Keratinocyte (primary cell): ENCODE data around the gene SPTBN1. TPM values are rescaled to one million over a fixed set of nuclear protein-coding genes. Genes with fewer than 3 reads are reported as not detected.

Source experiments
- DNase-seq: peaks from one replicate; pipeline ENCODE4 v3.0.0-alpha.2; 2011; ENCODE audit warnings: low read depth, missing footprints, low spot score
- FAIRE-seq: peaks from 2 replicates; lab custom pipeline; 2011; peaks lifted over from hg19 to GRCh38; lab: Jason Lieb, UNC
- H2AFZ ChIP-seq: 2 replicates; pipeline ENCODE4 v1.6.0; 2012; ENCODE audit warnings: low read length, control low read depth, inconsistent platforms; ENCODE audit not compliant: control insufficient read depth
- H3K27ac ChIP-seq: 2 replicates; pipeline ENCODE4 v1.5.1; 2011; ENCODE audit warnings: low read length; ENCODE audit not compliant: control insufficient read depth, insufficient read depth
- H3K27me3 ChIP-seq: 3 replicates; pipeline ENCODE4 v1.6.0; 2011; ENCODE audit warnings: low read length; ENCODE audit not compliant: control insufficient read depth, insufficient read depth; ENCODE audit errors: extremely low read depth
- H3K36me3 ChIP-seq, 2 experiments: 2 replicates in 1 of 2; 3 replicates in 1 of 2; pipeline ENCODE4 v1.5.1; 2011; ENCODE audit warnings: low read length in 2 of 2, mild to moderate bottlenecking in 1 of 2; ENCODE audit not compliant: control insufficient read depth in 2 of 2, insufficient read depth in 2 of 2; ENCODE audit errors: extremely low read depth in 1 of 2
- H3K4me1 ChIP-seq: 3 replicates; pipeline ENCODE4 v1.5.1; 2011; ENCODE audit warnings: low read length; ENCODE audit not compliant: control insufficient read depth, insufficient read depth; ENCODE audit errors: extremely low read depth
- H3K4me2 ChIP-seq: 3 replicates; pipeline ENCODE4 v1.6.0; 2011; ENCODE audit warnings: low read depth, low read length; ENCODE audit not compliant: control insufficient read depth, insufficient read depth; ENCODE audit errors: extremely low read depth
- H3K4me3 ChIP-seq, 3 experiments: fragments of 200-600 bp in 1 of 3; sonication (generic) in 1 of 3; 2 replicates in 2 of 3; 3 replicates in 1 of 3; pipeline ENCODE4 v1.5.1; 2011 to 2016; ENCODE audit warnings: low read length in 3 of 3, mild to moderate bottlenecking in 3 of 3, control low read depth in 2 of 3, inconsistent platforms in 1 of 3, low read depth in 1 of 3, mixed read lengths in 1 of 3, mixed run types in 1 of 3, moderate library complexity in 1 of 3; ENCODE audit not compliant: control insufficient read depth in 2 of 3, insufficient read depth in 2 of 3; ENCODE audit errors: extremely low read depth in 1 of 3
- H3K79me2 ChIP-seq: 2 replicates; pipeline ENCODE4 v1.6.0; 2012; ENCODE audit warnings: low read length; ENCODE audit not compliant: control insufficient read depth, insufficient read depth
- H3K9ac ChIP-seq: 3 replicates; pipeline ENCODE4 v1.6.0; 2011; ENCODE audit warnings: low read length; ENCODE audit not compliant: control insufficient read depth, insufficient read depth; ENCODE audit errors: extremely low read depth
- H3K9me1 ChIP-seq: 3 replicates; pipeline ENCODE4 v1.6.0; 2011; ENCODE audit warnings: low read length; ENCODE audit not compliant: control insufficient read depth, insufficient read depth; ENCODE audit errors: extremely low read depth
- H3K9me3 ChIP-seq: 2 replicates; pipeline ENCODE4 v1.5.1; 2012; ENCODE audit warnings: low read depth, low read length; ENCODE audit not compliant: control insufficient read depth
- H4K20me1 ChIP-seq: 3 replicates; pipeline ENCODE4 v1.6.0; 2011; ENCODE audit warnings: low read length; ENCODE audit not compliant: control insufficient read depth, insufficient read depth; ENCODE audit errors: extremely low read depth
- EZH2 ChIP-seq: IDR thresholded peaks from one replicate; pipeline ENCODE4 v1.6.1; 2012; ENCODE audit warnings: inconsistent platforms, mild to moderate bottlenecking, low read length, moderate library complexity
- dilution Hi-C: fragments of 300-500 bp; cut with MboI; formaldehyde crosslinking; loops from one replicate; pipeline ENCODE4 v1.7.0; 2020; ENCODE audit warnings: low sequenced_read_pairs; ENCODE audit not compliant: extremely low pct_ligation_motif_present
- polyA plus RNA-seq, 5 experiments: library from polyadenylated mRNA; depleted of rRNA in 3 of 5; stranded (reverse) in 3 of 5; stranded (forward) in 1 of 5; unstranded in 1 of 5; fragments of >200 nt; gene quantifications; 1 replicate in 1 of 5; 2 replicates in 3 of 5; 3 replicates in 1 of 5; pipeline versions ENCODE4 v1.2.1 to v1.2.3, GENCODE V29; 2011 to 2012; ENCODE audit warnings: missing spikeins in 2 of 5, low read depth in 1 of 5, low replicate concordance in 1 of 5
- TF ChIP-seq, protein P1 (sequence below), 3 experiments: IDR thresholded peaks in 1 of 3; conservative IDR thresholded peaks in 1 of 3; optimal IDR thresholded peaks in 1 of 3; 2 replicates in 2 of 3; 3 replicates in 1 of 3; pipeline versions ENCODE3 to v1.5.1; 2011; ENCODE audit warnings: low read length in 3 of 3, mild to moderate bottlenecking in 3 of 3, moderate library complexity in 2 of 3, control low read depth in 1 of 3, inconsistent platforms in 1 of 3; ENCODE audit not compliant: insufficient read depth in 2 of 3; ENCODE audit errors: extremely low read depth in 1 of 3

Gene SPTBN1
- polyA plus RNA-seq, 1 donor (not counting 4 experiments of a cell fraction or from before 2014, with no cell fraction given), result 40.0 TPM

DNA sequence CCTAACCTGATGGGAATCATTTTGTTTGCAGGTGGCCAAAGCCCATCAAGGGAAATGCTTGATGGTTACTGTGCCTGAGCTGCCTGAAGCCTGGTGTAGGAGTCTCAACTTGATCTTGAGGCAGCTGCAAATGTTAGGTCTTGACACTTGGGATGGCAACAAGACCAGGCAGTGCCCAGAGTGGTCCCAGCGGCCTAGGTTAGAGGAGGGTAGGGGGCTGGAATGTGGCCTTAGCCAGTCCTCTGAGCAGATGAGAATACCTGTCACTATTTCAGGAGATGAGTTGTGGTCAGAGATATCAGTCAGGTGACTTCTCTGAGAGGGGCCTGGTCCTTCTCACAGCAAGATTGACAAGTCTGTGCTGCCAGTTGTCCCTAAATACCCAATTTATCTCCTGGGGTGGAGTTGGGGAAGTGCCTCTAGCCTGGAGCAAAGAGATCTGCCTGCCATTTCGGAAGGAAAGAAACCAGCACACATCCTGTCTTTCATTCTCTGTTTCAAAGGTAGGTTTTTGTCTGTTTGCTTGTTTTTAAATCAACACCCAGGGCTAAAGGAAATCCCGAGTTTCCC, 13.4 kb downstream of the SPTBN1 start:
- H3K9me1 ChIP-seq, result no peaks in the 10 kb centered on the region
- FAIRE-seq (peak; percentile 60), DNase-seq (no peak)
- no peaks in the 10 kb centered on the region for H3K79me2 ChIP-seq
- no peak overlapping the region for H3K9ac ChIP-seq
- H3K36me3 ChIP-seq, result no peaks in the 10 kb centered on the region
- peaks cover 10% of the 10 kb centered on the region for H3K4me1 ChIP-seq
- TF ChIP-seq, protein P1, sequence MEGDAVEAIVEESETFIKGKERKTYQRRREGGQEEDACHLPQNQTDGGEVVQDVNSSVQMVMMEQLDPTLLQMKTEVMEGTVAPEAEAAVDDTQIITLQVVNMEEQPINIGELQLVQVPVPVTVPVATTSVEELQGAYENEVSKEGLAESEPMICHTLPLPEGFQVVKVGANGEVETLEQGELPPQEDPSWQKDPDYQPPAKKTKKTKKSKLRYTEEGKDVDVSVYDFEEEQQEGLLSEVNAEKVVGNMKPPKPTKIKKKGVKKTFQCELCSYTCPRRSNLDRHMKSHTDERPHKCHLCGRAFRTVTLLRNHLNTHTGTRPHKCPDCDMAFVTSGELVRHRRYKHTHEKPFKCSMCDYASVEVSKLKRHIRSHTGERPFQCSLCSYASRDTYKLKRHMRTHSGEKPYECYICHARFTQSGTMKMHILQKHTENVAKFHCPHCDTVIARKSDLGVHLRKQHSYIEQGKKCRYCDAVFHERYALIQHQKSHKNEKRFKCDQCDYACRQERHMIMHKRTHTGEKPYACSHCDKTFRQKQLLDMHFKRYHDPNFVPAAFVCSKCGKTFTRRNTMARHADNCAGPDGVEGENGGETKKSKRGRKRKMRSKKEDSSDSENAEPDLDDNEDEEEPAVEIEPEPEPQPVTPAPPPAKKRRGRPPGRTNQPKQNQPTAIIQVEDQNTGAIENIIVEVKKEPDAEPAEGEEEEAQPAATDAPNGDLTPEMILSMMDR (optimal IDR thresholded peaks at IDR 0.05 in 1 of 3, IDR thresholded peaks at IDR 0.05 in 1 of 3, conservative IDR thresholded peaks at IDR 0.05 in 1 of 3; ENCODE audit: extremely low read depth in 1 of 3, insufficient read depth in 2 of 3, low read length in 3 of 3), result no peak
- TF ChIP-seq EZH2, result no peak
- H3K4me3 ChIP-seq, result no peak overlapping the region
- dilution Hi-C loops, result no loop called here
- no peaks in the 10 kb centered on the region for H4K20me1 ChIP-seq
- H2AFZ ChIP-seq, result peak overlapping the region; percentile 58
- H3K9me3 ChIP-seq, result no peaks in the 10 kb centered on the region
- H3K4me2 ChIP-seq, result peak overlapping the region; percentile 45
- no peaks in the 10 kb centered on the region for H3K27me3 ChIP-seq
- H3K27ac ChIP-seq, result no peak overlapping the region

DNA sequence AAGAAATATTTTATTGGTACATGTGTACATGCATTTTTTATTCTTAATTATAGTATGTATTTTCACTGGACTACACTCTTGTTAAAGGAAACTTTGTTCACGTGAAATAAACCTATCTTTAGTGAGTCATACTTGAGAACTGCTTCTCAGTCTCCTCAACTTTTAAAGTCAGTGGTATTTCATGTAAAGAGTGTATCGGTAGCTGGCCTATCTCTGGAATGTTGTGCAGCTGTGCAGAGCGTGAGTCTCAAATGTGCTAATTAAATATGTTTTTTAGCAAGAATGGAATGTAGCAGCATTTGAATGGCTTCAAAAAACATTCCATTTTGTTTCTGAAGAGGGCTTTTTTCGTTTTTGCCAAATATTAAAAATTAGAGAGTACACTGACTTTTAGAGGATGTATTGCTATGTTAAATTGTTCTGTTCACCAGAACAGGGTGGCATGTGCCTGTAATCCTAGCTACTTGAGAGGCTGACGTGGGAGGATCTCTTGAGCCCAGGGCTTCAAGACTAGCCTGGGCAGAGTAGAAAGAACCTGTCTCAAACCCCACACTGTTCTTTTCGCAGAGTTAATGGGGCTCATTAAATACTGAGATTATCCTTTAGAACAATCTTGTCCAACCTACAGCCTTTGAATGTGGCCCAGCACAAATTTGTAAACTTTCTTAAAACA, 14.3 kb downstream of the SPTBN1 start:
- Histone ChIP-seq H3K4me2 (peak overlapping the region; percentile 45), H3K27ac (no peak overlapping the region)
- DNase-seq, result no peak

More for the DNA sequence above, 14.3 kb downstream of the SPTBN1 start:
- no peak for TF ChIP-seq EZH2
- TF ChIP-seq, protein P1 (optimal IDR thresholded peaks at IDR 0.05 in 1 of 3, IDR thresholded peaks at IDR 0.05 in 1 of 3, conservative IDR thresholded peaks at IDR 0.05 in 1 of 3; ENCODE audit: extremely low read depth in 1 of 3, insufficient read depth in 2 of 3, low read length in 3 of 3), result no peak
- H3K27me3 ChIP-seq, result no peaks in the 10 kb centered on the region
- H3K79me2 ChIP-seq, result no peaks in the 10 kb centered on the region
- dilution Hi-C loops, result no loop called here
- no peak overlapping the region for H2AFZ ChIP-seq
- H3K4me3 ChIP-seq, result no peak overlapping the region
- no peaks in the 10 kb centered on the region for H3K9me1 ChIP-seq
- FAIRE-seq, result peak; percentile 79
- H3K4me1 ChIP-seq, result peaks cover 10% of the 10 kb centered on the region
- H3K9ac ChIP-seq, result no peak overlapping the region
- H4K20me1 ChIP-seq, result no peaks in the 10 kb centered on the region
- no peaks in the 10 kb centered on the region for H3K9me3 ChIP-seq
- H3K36me3 ChIP-seq, result no peaks in the 10 kb centered on the region
